H1 (cell line): ENCODE measurements around the gene TRIM52.

Experiments used
- CHD2 ChIP-seq: IDR thresholded peaks from 2 replicates; pipeline ENCODE4 v1.6.1; 2012; ENCODE audit warnings: low read length, improper control_type of control experiment
- EP300 ChIP-seq, 2 experiments: IDR thresholded peaks; 1 replicate in 1 of 2; 2 replicates in 1 of 2; pipeline ENCODE4 v1.6.1; 2011 to 2012; ENCODE audit warnings: low read depth in 2 of 2, low read length in 2 of 2, mild to moderate bottlenecking in 2 of 2, borderline replicate concordance in 1 of 2, inconsistent platforms in 1 of 2, moderate library complexity in 1 of 2
- YY1 ChIP-seq: IDR thresholded peaks from 2 replicates; pipeline ENCODE4 v1.6.1; 2011; ENCODE audit warnings: low read depth, mild to moderate bottlenecking, low read length
- TF ChIP-seq, protein P1 (sequence below), 3 experiments: IDR thresholded peaks; 1 replicate in 2 of 3; 2 replicates in 1 of 3; pipeline versions ENCODE4 v1.5.1 to v1.6.1; 2011; ENCODE audit warnings: low read length in 3 of 3, mild to moderate bottlenecking in 3 of 3, inconsistent platforms in 2 of 3, low read depth in 1 of 3, moderate library complexity in 1 of 3; ENCODE audit not compliant: insufficient read depth in 1 of 3; ENCODE audit errors: control extremely low read depth in 1 of 3

DNA sequence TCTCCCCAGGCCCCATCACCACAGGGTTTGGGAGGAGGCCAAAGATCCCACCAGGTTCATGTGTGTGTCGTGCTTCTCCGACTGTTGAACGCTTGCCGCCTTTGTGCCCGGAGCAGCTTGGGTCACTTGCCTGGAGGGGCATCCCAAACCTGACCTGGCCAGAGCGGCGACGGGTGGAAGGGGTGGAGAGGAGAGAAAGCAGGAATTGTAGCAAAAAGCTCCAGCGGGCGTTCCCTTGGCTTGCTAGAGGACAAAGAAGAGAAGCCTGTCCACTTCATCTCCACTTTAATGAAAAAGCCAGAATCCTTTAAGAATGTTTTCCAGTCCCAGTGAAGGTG is 40.8 kb downstream of the TRIM52 start:
- TF ChIP-seq CHD2 (no peak), EP300 (IDR thresholded peaks at IDR 0.05; ENCODE audit: borderline replicate concordance in 1 of 2, low read depth in 2 of 2, low read length in 2 of 2) (no peak), YY1 (no peak)
- TF ChIP-seq, protein P1, sequence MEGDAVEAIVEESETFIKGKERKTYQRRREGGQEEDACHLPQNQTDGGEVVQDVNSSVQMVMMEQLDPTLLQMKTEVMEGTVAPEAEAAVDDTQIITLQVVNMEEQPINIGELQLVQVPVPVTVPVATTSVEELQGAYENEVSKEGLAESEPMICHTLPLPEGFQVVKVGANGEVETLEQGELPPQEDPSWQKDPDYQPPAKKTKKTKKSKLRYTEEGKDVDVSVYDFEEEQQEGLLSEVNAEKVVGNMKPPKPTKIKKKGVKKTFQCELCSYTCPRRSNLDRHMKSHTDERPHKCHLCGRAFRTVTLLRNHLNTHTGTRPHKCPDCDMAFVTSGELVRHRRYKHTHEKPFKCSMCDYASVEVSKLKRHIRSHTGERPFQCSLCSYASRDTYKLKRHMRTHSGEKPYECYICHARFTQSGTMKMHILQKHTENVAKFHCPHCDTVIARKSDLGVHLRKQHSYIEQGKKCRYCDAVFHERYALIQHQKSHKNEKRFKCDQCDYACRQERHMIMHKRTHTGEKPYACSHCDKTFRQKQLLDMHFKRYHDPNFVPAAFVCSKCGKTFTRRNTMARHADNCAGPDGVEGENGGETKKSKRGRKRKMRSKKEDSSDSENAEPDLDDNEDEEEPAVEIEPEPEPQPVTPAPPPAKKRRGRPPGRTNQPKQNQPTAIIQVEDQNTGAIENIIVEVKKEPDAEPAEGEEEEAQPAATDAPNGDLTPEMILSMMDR (IDR thresholded peaks at IDR 0.05; ENCODE audit: control extremely low read depth in 1 of 3, insufficient read depth in 1 of 3, low read depth in 1 of 3, low read length in 3 of 3): no peak
